Left kidney (tissue), 2 donors: ENCODE measurements around the gene IRF1. TPM values are rescaled to one million over a fixed set of nuclear protein-coding genes. Genes with fewer than 3 reads are reported as not detected.

ENCODE experiments used
- DNase-seq: peaks from one replicate; pipeline ENCODE4 v3.0.0-alpha.2; 2013
- polyA plus RNA-seq: library from polyadenylated mRNA; unstranded; fragments of 120-200 nt; gene quantifications from one replicate; pipeline ENCODE4 v1.2.1, GENCODE V29; 2013; ENCODE audit not compliant: insufficient read length

Gene IRF1
- polyA plus RNA-seq, 1 donor = 16.2 TPM

- no peak for DNase-seq
Observed at GRCh38 chr5:132462333-132462732, 28.2 kb downstream of the IRF1 start.

GRCh38 chr5:132461569-132462070, 29.0 kb downstream of the IRF1 start:
- no peak for DNase-seq

GRCh38 chr5:132460846-132461568, 29.6 kb downstream of the IRF1 start:
- DNase-seq = no peak

GRCh38 chr5:132459983-132460838, 30.4 kb downstream of the IRF1 start:
- DNase-seq = no peak

- no peak for DNase-seq
Observed at GRCh38 chr5:132459031-132459982, 31.3 kb downstream of the IRF1 start.

GRCh38 chr5:132458651-132459030, 31.9 kb downstream of the IRF1 start:
- no peak for DNase-seq

- DNase-seq = no peak
Observed at GRCh38 chr5:132458226-132458560, 32.4 kb downstream of the IRF1 start.

- no peak for DNase-seq
Observed at GRCh38 chr5:132457371-132458225, 33.0 kb downstream of the IRF1 start.

GRCh38 chr5:132456987-132457361, 33.6 kb downstream of the IRF1 start:
- no peak for DNase-seq

- no peak for DNase-seq
Observed at GRCh38 chr5:132456296-132456986, 34.1 kb downstream of the IRF1 start.

GRCh38 chr5:132455614-132456115, 34.9 kb downstream of the IRF1 start:
- DNase-seq = no peak

- DNase-seq = no peak
Observed at GRCh38 chr5:132454361-132454760, 36.2 kb downstream of the IRF1 start.

GRCh38 chr5:132451387-132451786, 39.2 kb downstream of the IRF1 start:
- no peak for DNase-seq

- DNase-seq = no peak
Observed at GRCh38 chr5:132449060-132449459, 41.5 kb downstream of the IRF1 start.

- no peak for DNase-seq
Observed at GRCh38 chr5:132447196-132447595, 43.4 kb downstream of the IRF1 start.

- DNase-seq = no peak
Observed at GRCh38 chr5:132446621-132447020, 44.0 kb downstream of the IRF1 start.

GRCh38 chr5:132445930-132446329, 44.6 kb downstream of the IRF1 start:
- DNase-seq = no peak

- DNase-seq = no peak
Observed at GRCh38 chr5:132445640-132445923, 45.0 kb downstream of the IRF1 start.

GRCh38 chr5:132444841-132445639, 45.5 kb downstream of the IRF1 start:
- DNase-seq = no peak

GRCh38 chr5:132444061-132444460, 46.5 kb downstream of the IRF1 start:
- no peak for DNase-seq
